SU-DHL-6 (cell line): ENCODE measurements around the gene CDK2.

Experiments
- H2AFZ ChIP-seq: fragments of 200-600 bp; sonication (generic); 2 replicates; pipeline ENCODE4 v1.6.1; 2014; ENCODE audit warnings: low read depth, mild to moderate bottlenecking, moderate library complexity, mixed read lengths, antibody characterized with exemption, low read length; ENCODE audit not compliant: severe bottlenecking
- H3F3A ChIP-seq: fragments of 200-600 bp; shearing (Covaris generic); 2 replicates; pipeline ENCODE4 v1.6.0; 2016; ENCODE audit warnings: antibody characterized with exemption, mild to moderate bottlenecking; ENCODE audit not compliant: insufficient read depth
- H3K27ac ChIP-seq: fragments of 200-600 bp; sonication (generic); 2 replicates; pipeline ENCODE4 v1.5.1; 2016; ENCODE audit warnings: low read depth, mild to moderate bottlenecking, low read length, moderate library complexity, mixed read lengths
- H3K27me3 ChIP-seq: fragments of 200-600 bp; sonication (generic), shearing (Covaris generic); 2 replicates; pipeline ENCODE4 v1.6.0; 2014; ENCODE audit warnings: mild to moderate bottlenecking, low read length
- H3K36me3 ChIP-seq: fragments of 200-600 bp; sonication (generic); 2 replicates; pipeline ENCODE4 v1.6.1; 2014; ENCODE audit warnings: mild to moderate bottlenecking, low read length, mixed read lengths
- H3K4me2 ChIP-seq: fragments of 300-600, 200-600 bp; shearing (Covaris generic), sonication (generic); 2 replicates; pipeline ENCODE4 v1.6.0; 2014; ENCODE audit warnings: low read length, low read depth, mild to moderate bottlenecking; ENCODE audit not compliant: poor library complexity, severe bottlenecking
- H3K4me3 ChIP-seq: fragments of 200-600 bp; sonication (generic); 2 replicates; pipeline ENCODE4 v1.5.1; 2014; ENCODE audit warnings: antibody characterized with exemption, low read length, mild to moderate bottlenecking, mixed read lengths; ENCODE audit not compliant: insufficient read depth, poor library complexity, severe bottlenecking
- H3K79me2 ChIP-seq: fragments of 200-600 bp; sonication (generic); 2 replicates; pipeline ENCODE4 v1.6.1; 2014; ENCODE audit warnings: mild to moderate bottlenecking, low read length, moderate library complexity; ENCODE audit not compliant: insufficient read depth
- H3K9ac ChIP-seq: fragments of 200-600 bp; sonication (generic); 2 replicates; pipeline ENCODE4 v1.7.0; 2014; ENCODE audit warnings: mild to moderate bottlenecking, low read length
- H3K9me2 ChIP-seq: fragments of 200-600 bp; sonication (generic); replicated peaks from 2 replicates; pipeline ENCODE4 v1.6.1; 2014; ENCODE audit warnings: low read length; ENCODE audit not compliant: insufficient read depth
- H3K9me3 ChIP-seq: fragments of 200-600 bp; sonication (generic); 2 replicates; pipeline ENCODE4 v1.6.1; 2014; ENCODE audit warnings: low read length, mixed read lengths; ENCODE audit not compliant: insufficient read depth
- H4K20me1 ChIP-seq: fragments of 200-600 bp; sonication (generic); 2 replicates; pipeline ENCODE4 v1.6.1; 2014; ENCODE audit warnings: low read depth, mild to moderate bottlenecking, antibody characterized with exemption, low read length, moderate library complexity, mixed read lengths
- CTCF ChIP-seq: fragments of 200-600 bp; sonication (generic); IDR thresholded peaks from one replicate; pipeline ENCODE4 v1.5.1; 2017; ENCODE audit warnings: antibody characterized with exemption, mild to moderate bottlenecking, low read length, moderate library complexity; ENCODE audit not compliant: insufficient read depth, poor library complexity, severe bottlenecking
- EZH2phosphoT487 ChIP-seq: fragments of 200-600 bp; sonication (generic), shearing (Covaris generic); conservative IDR thresholded peaks from 2 replicates; pipeline ENCODE4 v1.6.1; 2018; ENCODE audit warnings: mild to moderate bottlenecking, antibody characterized with exemption, low read length, moderate library complexity, mixed read lengths

The CDK2 gene

GRCh38 chr12:55925371-55925770 is 41.3 kb upstream of the CDK2 start:
- H3K27me3 ChIP-seq, result no peaks in the 10 kb centered on the region
- peaks cover 51% of the 10 kb centered on the region for H3F3A ChIP-seq
- H4K20me1 ChIP-seq, result peaks cover 6% of the 10 kb centered on the region; the same call in 1 of the 2 replicates
- peaks cover 9% of the 10 kb centered on the region; the same call in 1 of the 2 replicates for H3K36me3 ChIP-seq
- no peaks in the 10 kb centered on the region for H3K9me2 ChIP-seq
- peaks cover 68% of the 10 kb centered on the region for H3K79me2 ChIP-seq
- H2AFZ ChIP-seq, result no peak overlapping the region
- H3K4me3 ChIP-seq, result peak overlapping the region; percentile 92
- no peaks in the 10 kb centered on the region for H3K9me3 ChIP-seq
- peak overlapping the region; percentile 86 for H3K4me2 ChIP-seq
- peak overlapping the region; percentile 91 for H3K9ac ChIP-seq
- peak overlapping the region; percentile 100 for H3K27ac ChIP-seq
- TF ChIP-seq CTCF (no peak), EZH2phosphoT487 (no peak)

GRCh38 chr12:55925870-55926737 is 40.5 kb upstream of the CDK2 start:
- Histone ChIP-seq H3K4me3 (peak overlapping the region; percentile 92), H3F3A (peaks cover 58% of the 10 kb centered on the region), H4K20me1 (peaks cover 6% of the 10 kb centered on the region; the same call in 1 of the 2 replicates), H3K9me3 (no peaks in the 10 kb centered on the region), H3K9me2 (no peaks in the 10 kb centered on the region), H2AFZ (peak overlapping the region; percentile 37), H3K9ac (peak overlapping the region; percentile 91), H3K4me2 (peak overlapping the region; percentile 86), H3K79me2 (peaks cover 61% of the 10 kb centered on the region), H3K27ac (peak overlapping the region; percentile 100), H3K36me3 (peaks cover 5% of the 10 kb centered on the region; the same call in 1 of the 2 replicates), H3K27me3 (no peaks in the 10 kb centered on the region)
- TF ChIP-seq EZH2phosphoT487, result no peak
- TF ChIP-seq CTCF, result no peak

- TF ChIP-seq CTCF (peak; percentile 96), EZH2phosphoT487 (no peak)
- H3K79me2 ChIP-seq, result peaks cover 52% of the 10 kb centered on the region
- H3K27ac ChIP-seq, result peak overlapping the region; percentile 100
These were observed 39.7 kb upstream of the CDK2 start for GRCh38 chr12:55926738-55927587.

More at GRCh38 chr12:55926738-55927587, 39.7 kb upstream of the CDK2 start:
- peak overlapping the region; percentile 37 for H2AFZ ChIP-seq
- H3K36me3 ChIP-seq, result peaks cover 5% of the 10 kb centered on the region; the same call in 1 of the 2 replicates
- peaks cover 64% of the 10 kb centered on the region for H3F3A ChIP-seq
- no peaks in the 10 kb centered on the region for H4K20me1 ChIP-seq
- no peaks in the 10 kb centered on the region for H3K9me2 ChIP-seq
- peak overlapping the region; percentile 86 for H3K4me2 ChIP-seq
- H3K27me3 ChIP-seq, result no peaks in the 10 kb centered on the region
- H3K9me3 ChIP-seq, result no peaks in the 10 kb centered on the region
- H3K9ac ChIP-seq, result peak overlapping the region; percentile 91
- H3K4me3 ChIP-seq, result peak overlapping the region; percentile 92
